Measurements from ENCODE around the gene ENPP1. TPM values are rescaled to one million over a fixed set of nuclear protein-coding genes. Genes with fewer than 3 reads are reported as not detected.

ENPP1 gene
- total and polyA plus RNA-seq, 2 of the 4 experiments (the other 2 are of a cell fraction), result 10.9 to 38.9 TPM

- no TSS peak for BruUV-seq (replicated peaks)
- no peak overlapping the region for H3K4me2 ChIP-seq (ENCODE audit: low read depth, low read length)
- no peak overlapping the region for H4K8ac ChIP-seq (ENCODE audit: low read depth in 2 of 2, low read length in 2 of 2)
- H2AK9ac ChIP-seq (replicated peaks; ENCODE audit: low read depth, low read length, poor library complexity), result no peak overlapping the region
- dilution Hi-C loops (cut with HindIII; ENCODE audit: low sequenced_read_pairs, unreplicated experiment) (no loop called here), in situ Hi-C loops (cut with MboI; ENCODE audit: low sequenced_read_pairs) (no loop called here), intact Hi-C loops (cut with micrococcal nuclease) (no loop called here)
- H4K20me1 ChIP-seq (ENCODE audit: insufficient read depth, low read length), result no peaks in the 10 kb centered on the region
- no peak overlapping the region for H2AK5ac ChIP-seq (ENCODE audit: low read depth, low read length)
- no peak overlapping the region for H2BK120ac ChIP-seq (ENCODE audit: low read depth, low read length)
- no peak for DNase-seq
- H2BK15ac ChIP-seq (ENCODE audit: low read depth, low read length), result no peak overlapping the region
- no peak overlapping the region for H3K4ac ChIP-seq (ENCODE audit: low read depth, low read length)
- H4K91ac ChIP-seq (ENCODE audit: insufficient read depth, low read depth, low read length), result no peak overlapping the region
- no peak overlapping the region for H4K5ac ChIP-seq (ENCODE audit: low read depth, low read length)
- no peak overlapping the region for H3K23ac ChIP-seq (ENCODE audit: low read depth, low read length)
- no peak overlapping the region for H3K18ac ChIP-seq (ENCODE audit: low read depth, low read length)
- H3K27me3 ChIP-seq (ENCODE audit: control insufficient read depth, insufficient read depth, low read length), result no peaks in the 10 kb centered on the region
- ChIA-PET CTCF (interaction anchor here (1.0 kb wide), 1 partner anchor 55 kb away, joined by 3 read pairs; no protein-coding TSS in a partner anchor), POLR2A (ENCODE audit: unreplicated experiment) (no interaction called here)
- H3K4me3 ChIP-seq (ENCODE audit: insufficient read depth, low read depth, low read length), result no peak overlapping the region
- H3K9me1 ChIP-seq (ENCODE audit: insufficient read depth, low read length), result no peaks in the 10 kb centered on the region
- H2AFZ ChIP-seq (replicated peaks; ENCODE audit: low read length, poor library complexity), result no peak overlapping the region
- H3K36me3 ChIP-seq (ENCODE audit: control insufficient read depth, insufficient read depth, low read length), result no peaks in the 10 kb centered on the region
- H3K79me1 ChIP-seq (ENCODE audit: low read depth in 1 of 2, low read length in 2 of 2), result no peaks in the 10 kb centered on the region
- no peak overlapping the region for H3K9ac ChIP-seq (ENCODE audit: low read depth, low read length)
- no peaks in the 10 kb centered on the region for H3K9me3 ChIP-seq (ENCODE audit: control insufficient read depth, insufficient read depth, low read length)
- TF ChIP-seq, protein P1, sequence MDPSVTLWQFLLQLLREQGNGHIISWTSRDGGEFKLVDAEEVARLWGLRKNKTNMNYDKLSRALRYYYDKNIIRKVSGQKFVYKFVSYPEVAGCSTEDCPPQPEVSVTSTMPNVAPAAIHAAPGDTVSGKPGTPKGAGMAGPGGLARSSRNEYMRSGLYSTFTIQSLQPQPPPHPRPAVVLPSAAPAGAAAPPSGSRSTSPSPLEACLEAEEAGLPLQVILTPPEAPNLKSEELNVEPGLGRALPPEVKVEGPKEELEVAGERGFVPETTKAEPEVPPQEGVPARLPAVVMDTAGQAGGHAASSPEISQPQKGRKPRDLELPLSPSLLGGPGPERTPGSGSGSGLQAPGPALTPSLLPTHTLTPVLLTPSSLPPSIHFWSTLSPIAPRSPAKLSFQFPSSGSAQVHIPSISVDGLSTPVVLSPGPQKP (IDR thresholded peaks at IDR 0.05; ENCODE audit: borderline replicate concordance, low read depth, low read length), result no peak
- no peak for TF ChIP-seq BHLHE40 (IDR thresholded peaks at IDR 0.05; ENCODE audit: low read depth, low read length)
- TF ChIP-seq RFX5 (IDR thresholded peaks at IDR 0.05; ENCODE audit: low read depth, low read length), result no peak
- TF ChIP-seq FOS (IDR thresholded peaks at IDR 0.05; ENCODE audit: low read depth, low read length), result no peak
- TF ChIP-seq MAFK (IDR thresholded peaks at IDR 0.05; ENCODE audit: low read depth, low read length), result no peak
- TF ChIP-seq CTCF (conservative IDR thresholded peaks at IDR 0.05; ENCODE audit: low read depth, low read length), result no peak
- no peak for TF ChIP-seq CHD1 (IDR thresholded peaks at IDR 0.05; ENCODE audit: low read depth, low read length)
- TF ChIP-seq MAZ (IDR thresholded peaks at IDR 0.05; ENCODE audit: borderline replicate concordance, low read depth, low read length), result no peak
- no peak for TF ChIP-seq CEBPB (IDR thresholded peaks at IDR 0.05; ENCODE audit: low read depth, low read length)
- TF ChIP-seq SMC3 (IDR thresholded peaks at IDR 0.05; ENCODE audit: low read depth, low read length), result no peak
- TF ChIP-seq RCOR1 (IDR thresholded peaks at IDR 0.05; ENCODE audit: insufficient replicate concordance, low read length), result no peak
- no peak for TF ChIP-seq POLR2A (IDR thresholded peaks at IDR 0.05; ENCODE audit: low read depth, low read length)
- no peak for TF ChIP-seq RAD21 (IDR thresholded peaks at IDR 0.05; ENCODE audit: low read length)
- TF ChIP-seq NFE2L2 (IDR thresholded peaks at IDR 0.05; ENCODE audit: low read depth, low read length), result no peak
- TF ChIP-seq, protein P2, sequence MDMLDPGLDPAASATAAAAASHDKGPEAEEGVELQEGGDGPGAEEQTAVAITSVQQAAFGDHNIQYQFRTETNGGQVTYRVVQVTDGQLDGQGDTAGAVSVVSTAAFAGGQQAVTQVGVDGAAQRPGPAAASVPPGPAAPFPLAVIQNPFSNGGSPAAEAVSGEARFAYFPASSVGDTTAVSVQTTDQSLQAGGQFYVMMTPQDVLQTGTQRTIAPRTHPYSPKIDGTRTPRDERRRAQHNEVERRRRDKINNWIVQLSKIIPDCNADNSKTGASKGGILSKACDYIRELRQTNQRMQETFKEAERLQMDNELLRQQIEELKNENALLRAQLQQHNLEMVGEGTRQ (IDR thresholded peaks at IDR 0.05; ENCODE audit: low read depth, low read length), result no peak
- no peak overlapping the region for H2BK5ac ChIP-seq (ENCODE audit: low read depth, low read length, poor library complexity, severe bottlenecking)
- H3K56ac ChIP-seq (ENCODE audit: extremely low read depth, insufficient read depth, low read length), result no peak overlapping the region
- no peak overlapping the region for H3K14ac ChIP-seq (replicated peaks; ENCODE audit: low read depth, low read length)
- H3K27ac ChIP-seq (ENCODE audit: insufficient read depth, low read length), result no peak overlapping the region
- no peak for ATAC-seq (ENCODE audit: low read depth)
- peaks cover 1% of the 10 kb centered on the region; the same call in 1 of the 2 replicates for H3K4me1 ChIP-seq (ENCODE audit: control insufficient read depth, insufficient read depth, low read length)
- H2BK20ac ChIP-seq (ENCODE audit: low read depth, low read length), result no peak overlapping the region
These were observed 44.4 kb downstream of the ENPP1 start for GRCh38 chr6:131852200-131852599.

Measured in IMR-90 (cell line).